DMS153 (cell line): ENCODE data around the gene ADARB1.

Experiments
- DNase-seq: peaks from one replicate; lab custom pipeline; 2025; lab: John Stamatoyannopoulos, UW

ADARB1 gene

DNA sequence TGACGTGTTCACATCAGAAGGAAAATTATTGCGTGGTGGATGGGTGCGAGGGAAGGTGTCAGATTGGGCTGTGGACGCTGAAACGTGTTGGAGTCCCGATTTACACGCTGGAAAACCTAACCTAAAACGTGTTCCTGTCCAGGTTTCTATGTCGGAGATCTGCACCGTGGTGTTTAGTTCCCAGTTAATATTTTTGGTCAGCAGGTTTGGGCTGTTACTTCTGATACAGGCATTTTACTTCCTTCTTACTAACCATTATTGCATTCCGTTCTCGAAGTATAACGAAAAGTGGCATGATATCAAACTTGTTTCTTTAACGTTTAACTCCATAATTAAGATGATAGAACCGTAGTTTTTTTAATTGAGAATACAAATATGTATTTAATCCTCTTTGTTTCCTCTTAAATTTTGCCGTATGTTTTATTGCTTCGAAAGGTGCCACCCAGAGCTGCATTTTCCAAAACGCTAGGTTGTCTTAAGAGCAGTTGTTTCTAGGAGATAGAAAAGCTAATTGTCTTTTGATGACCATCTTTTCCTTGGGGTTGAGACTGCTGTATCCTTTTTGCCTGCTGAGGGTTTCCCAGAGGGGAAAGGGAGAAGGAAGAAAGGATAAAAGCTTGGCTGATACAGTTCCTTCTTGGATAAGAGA is 1.3 kb downstream of the ADARB1 start:
- no peak for DNase-seq

DNA sequence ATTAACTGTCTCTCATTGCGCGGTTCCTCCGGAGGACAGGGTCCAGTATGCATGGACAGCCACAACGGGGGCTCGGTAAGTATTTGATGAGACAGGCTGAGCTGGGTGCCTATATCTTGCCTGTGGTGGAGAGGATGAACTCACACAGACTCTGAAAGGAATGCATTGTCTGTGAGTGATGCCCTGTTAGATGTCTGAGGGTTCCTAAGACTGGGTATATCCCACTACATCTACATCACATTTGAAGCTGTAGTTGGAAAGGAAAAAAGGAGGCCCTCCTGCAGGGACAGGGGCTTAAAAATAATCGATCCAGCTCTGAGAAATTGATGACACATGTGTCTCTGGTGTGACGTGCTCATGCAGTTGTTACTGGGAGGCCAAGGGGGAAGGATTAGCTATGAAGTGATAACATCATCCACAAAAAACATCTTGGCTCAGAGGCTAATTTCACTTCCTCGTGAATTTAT is 1.9 kb downstream of the ADARB1 start:
- DNase-seq = no peak

DNA sequence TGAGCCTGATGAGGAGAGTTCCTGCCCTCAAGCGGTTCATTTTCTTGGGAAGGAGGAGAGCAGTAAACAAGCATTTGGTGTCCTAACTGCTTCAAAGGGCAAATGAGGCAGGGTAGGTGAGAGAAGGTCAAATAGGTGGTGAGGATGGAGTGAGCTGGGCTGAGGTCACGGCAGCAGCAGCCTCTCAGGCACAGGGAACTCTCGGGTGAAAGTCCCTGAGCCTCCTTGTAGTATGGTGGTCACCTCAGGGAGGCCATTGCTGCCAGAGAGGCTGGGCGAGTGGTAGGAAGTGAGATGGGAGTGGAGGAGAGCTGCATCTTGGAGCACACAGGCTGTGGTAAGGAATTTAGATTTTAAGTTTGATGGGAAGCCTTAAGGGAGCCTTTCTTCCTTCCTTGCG is 4.0 kb downstream of the ADARB1 start:
- DNase-seq = no peak

DNA sequence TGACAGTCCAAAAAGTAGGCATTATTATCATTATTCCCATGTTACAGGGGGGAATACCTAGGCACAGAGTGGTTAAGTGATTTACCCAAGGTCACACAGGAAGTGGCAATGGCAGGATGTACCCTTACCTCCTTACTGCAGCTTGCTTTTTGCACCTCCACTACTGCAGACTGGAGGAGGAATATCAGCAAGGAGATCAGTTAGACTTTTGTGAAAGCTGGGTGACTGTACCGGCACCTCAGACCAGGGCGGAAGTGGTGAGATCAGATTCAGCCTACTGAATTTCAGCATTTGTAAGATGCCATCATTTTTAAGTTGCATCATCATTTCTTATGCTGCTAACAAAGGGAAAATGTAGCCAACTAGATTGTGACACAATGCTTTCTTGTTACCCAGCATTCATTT is 4.5 kb downstream of the ADARB1 start:
- no peak for DNase-seq

DNA sequence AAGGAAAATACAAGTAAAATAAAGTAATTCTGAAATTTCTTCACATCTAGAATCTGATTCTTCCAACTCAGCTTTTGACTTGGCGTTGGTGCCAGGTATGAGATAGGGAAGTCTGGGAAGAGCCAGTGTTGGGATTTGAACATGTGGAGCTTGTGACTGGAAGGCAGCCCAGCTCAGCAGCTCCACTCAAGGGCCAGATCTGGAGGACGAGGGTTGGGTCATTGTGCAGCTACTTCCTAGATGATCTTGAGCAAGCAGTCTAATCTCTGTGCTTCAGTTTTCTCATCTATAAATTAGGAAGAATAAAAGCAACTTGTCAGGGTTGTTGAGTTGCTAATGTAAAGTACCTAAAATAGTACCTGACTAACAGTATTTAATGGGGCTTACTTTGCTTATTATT is 5.0 kb downstream of the ADARB1 start:
- DNase-seq = no peak

DNA sequence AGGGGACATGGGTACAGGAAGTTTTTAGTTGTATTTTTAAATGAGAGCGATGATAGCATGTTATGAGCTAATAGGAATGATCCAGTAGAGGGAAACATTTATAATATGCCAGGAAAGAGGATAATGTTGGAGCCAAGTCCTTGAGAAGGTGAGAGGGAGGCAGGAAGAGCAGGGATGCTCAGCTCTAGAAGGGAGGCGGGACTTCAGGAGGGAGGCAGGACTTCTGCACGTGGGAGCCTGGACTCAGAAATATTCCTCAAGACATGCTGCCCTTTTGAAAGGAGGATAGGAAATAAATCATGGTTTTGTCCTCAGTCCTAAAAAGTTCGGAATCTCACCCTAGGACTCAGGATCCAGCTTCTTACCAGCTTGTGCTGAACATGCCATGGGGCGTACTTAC is 5.9 kb downstream of the ADARB1 start:
- no peak for DNase-seq

DNA sequence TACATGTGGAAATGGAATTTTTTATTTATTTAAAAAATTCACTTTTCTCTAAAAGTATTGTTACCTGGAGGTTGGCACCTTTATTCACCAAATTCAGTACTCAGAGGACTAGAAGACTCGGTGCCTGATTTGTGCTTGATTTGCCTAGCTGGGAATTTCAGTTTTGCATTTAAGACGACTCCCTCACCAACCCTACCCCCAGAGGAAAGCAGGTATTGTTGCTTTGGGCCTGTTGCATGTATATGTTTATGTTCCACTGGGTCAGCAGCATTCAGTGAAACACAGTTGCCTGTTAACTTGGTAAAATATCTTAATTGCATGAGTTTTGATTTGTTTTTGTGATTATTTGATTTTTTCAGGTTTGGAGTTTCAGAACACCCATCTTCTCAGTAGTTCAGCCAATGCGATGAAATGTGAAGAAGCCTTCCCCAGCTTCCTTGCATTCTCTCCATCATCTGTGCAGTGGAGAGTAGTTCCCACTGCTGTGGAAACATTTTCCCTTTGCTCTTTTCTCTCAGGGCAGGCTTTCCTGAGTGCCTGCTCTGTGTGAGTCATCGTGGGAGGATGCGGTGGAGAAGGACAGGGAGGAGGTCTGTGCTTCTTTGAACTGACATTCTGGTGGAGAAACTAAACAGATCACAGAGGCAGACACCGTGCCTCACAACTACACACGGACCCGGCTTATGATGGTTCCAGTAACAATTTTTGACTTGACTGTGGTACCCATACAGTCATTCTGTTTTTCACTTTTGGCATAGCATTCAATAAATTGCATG is 6.4 kb downstream of the ADARB1 start:
- DNase-seq = no peak

DNA sequence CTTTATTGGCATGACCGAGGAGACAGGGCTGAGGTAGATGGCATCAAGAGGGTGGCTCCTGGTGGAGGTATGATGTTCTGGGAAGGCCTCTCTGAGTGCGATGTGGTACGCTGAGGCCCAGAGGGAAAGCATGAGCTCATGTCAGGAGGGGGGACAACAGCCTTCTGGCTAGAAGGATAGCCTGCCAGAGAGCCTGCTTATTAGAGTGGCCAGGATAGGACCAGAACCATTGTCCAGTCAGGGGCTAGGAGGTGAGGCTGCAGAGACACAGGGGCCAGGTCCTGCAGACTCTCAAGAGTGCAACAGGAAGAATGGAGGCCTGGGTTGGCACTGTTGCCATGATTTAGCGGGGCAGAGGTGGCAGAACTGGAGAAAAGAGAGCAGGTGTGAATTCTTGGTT is 7.3 kb downstream of the ADARB1 start:
- no peak for DNase-seq

DNA sequence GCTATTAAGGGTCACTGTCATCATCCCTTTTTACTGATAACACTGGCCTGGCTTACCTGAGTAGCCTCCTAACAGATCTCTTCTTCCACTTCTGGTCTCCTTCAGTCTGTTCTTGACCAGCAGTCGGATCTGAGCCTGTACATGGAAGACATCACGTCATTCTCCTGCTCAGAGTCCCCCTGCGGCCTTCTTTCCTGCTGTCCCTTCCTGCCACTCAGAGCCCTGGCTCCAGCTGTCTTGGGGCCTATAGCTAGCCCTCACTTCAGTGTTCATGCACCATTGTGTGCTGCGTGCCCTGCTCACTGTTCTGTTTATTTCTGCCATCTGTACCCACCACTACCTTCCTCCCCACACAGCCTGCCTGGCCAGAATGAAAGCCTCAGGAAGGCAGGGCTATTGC is 8.4 kb downstream of the ADARB1 start:
- no peak for DNase-seq

DNA sequence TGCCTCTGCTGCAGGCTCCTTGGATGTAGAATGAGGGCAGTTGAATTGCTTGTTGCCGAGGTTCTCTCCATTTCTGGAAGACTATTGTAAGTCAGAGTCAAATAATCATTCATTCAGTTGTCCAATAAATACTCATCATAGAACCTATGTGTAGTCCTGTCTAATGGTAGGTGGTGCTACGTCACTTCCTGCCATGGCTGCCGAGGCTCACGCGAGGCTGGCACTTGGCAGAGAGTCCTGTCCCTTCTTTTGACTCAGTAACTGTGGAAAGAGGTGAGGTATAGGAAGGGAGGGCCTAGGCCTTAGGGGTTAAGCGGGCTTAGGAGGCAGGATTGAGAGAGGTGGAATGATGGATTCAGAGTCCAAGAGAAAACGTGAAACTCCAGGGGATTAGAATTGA is 9.7 kb downstream of the ADARB1 start:
- DNase-seq = no peak

DNA sequence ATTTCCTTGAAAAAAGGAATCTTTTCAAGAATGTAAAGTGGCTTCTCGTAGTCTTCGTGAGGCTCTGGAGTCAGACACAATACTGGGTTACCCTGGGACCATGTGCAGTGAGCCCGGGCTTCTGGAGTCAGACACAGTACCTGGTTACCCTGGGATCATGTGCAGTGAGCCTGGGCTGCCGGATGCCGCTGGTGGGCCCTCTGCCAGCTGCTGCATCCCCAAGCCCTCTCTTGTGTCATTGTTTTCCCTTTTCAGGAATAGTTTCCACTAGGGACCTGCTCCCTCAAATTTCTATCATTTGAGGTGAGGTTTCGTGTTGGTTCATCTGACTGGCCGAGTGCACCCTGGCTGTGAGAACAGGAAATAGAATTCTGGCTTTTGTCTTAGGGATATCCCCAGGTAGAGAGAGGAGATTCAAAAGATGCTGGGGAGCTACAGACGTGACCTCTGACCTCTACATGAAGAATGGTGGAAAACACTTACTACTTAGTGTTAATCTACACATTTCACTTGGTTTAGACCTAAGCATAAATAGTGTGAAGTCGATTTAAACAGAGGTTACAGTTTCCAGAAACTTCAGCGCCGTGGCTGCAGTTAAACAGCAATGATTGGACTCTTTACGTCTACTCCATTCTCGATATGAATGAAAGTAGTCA is 10.6 kb downstream of the ADARB1 start:
- DNase-seq = no peak

DNA sequence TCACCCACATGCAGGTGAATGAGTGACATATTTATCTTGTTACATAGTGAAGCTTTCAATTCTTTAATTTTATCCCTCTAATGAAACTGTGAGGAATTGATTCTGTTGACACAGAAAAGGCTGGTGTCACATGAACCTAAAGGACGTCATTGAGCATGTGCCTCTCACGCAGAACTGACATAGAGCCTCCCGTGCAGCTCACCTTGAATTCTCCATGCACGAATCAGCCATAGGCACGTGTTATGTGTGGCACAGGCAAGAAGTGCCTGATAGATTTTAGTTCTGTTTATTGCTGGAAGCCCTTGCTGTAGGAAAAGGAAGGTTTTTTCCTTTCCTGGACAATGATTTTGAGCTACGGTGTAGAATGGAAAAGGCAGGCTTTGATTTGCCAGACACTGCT is 11.3 kb downstream of the ADARB1 start:
- no peak for DNase-seq

DNA sequence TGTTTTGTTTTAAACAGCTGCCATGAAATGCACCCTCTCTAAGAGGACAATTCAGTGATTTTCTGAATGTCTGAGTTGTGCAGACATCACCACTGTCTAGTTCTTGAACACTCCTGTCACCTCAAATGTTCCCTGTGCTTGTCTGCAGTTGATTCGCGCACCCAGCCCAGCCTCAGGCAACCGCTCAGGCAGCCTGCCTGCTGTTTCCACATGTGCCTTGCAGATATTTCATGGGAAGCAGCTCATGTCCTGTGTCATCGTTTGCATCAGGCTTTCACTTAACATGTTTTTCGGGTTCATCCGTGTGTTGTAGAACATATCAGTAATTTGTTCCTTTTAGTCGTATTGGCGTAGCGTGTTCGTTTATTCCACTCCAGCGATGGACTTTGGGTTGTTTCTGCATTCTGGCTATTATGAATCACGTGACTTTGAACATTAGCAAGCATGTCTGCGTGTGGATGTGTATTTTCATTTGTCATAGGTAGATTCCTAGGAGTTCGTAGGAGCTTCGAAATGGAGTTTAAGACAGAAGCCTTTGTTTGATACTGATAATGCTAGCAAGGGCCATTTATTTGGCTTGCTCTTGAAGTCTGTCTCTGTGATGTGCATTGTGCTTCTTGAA is 12.1 kb downstream of the ADARB1 start:
- no peak for DNase-seq

DNA sequence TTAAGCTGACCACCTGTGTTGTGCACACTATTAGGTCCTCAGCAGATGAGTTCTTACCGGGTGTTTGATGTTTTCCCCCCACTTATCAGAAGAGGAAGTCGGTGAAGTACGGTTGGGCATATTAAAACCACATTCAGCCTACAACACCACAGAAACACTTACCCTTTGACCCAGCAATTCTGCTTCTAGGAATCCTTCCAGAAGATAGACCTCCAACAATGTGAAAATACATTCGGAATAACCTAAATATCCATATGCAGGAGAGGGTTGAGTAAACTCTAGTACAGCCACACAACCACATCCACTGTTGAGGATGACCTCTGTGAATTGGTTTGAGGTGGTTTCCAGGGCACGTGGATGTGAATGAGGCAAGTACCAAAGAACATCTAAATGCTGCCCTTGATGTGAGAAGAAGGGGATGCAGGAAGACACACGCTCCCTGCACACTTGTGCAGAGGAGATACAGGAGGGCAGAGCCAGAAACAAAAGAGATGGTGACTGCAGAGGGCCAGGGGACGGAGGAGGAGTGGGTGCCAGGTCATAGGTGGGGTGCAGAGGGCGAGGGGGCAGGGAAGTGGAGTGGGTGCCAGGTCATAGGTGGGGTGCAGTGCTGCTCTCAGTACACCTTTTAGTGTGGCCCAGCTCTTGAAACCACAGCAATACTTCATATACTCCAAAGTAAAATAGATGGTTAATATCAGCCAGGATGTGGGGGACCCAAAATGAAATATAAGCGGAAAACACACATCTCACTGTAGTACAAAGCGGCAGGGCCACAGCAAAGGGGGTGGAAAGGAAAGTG is 12.8 kb downstream of the ADARB1 start:
- DNase-seq = no peak

DNA sequence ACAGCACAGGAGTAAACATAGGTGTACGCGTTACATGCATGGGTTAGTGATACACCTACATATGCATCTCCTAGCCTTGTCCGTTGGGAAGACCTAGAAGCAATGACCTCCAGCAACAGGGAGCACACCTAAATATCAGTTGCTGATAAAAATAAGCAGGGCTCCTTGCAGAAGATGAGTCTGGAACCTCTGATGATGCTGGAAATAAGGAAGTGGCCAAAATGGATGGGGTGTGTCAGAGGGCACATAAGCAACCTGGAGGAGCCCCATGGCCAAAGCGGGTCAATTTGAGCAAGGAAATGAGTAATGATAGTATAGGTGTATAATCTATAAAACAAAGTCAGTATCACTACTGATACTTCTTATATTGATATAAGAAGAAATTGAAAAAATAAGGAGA is 13.7 kb downstream of the ADARB1 start:
- DNase-seq = no peak

DNA sequence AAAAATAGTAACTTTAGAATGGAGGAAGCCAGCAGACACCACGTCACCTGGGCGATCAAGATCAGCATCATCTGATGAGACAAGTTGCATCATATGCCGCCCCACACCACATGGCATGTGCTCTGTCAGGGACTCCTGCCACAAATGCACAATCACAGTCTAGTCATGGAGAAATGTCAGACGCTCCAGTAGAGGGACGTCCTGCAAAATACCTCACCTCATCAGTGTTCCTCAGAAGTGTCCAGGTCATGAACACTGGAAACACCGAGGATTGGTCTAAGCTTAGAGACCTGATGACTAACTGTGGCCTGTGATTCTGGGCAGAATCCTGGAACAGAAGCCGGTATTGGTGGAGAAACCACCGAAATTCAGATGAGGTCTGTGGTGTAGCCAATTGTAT is 14.3 kb downstream of the ADARB1 start:
- DNase-seq = no peak

DNA sequence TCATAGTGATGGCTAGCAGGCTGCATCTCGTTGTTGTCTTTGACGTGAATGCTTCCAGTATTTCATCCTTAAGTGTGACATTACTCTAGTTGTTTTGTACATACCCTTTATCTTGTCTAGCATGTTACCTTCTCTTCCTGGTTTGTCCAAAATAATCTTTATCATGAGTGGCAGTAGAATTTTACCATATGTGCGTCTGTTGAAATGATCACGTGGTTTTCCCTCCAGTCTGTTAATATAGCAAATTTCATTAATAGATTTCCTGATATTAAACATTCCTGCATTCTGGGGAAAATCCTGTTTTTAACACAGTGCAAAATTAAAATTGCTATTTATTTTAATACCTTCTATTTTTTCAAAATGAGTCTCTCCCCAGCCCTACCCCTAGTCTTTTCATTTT is 15.6 kb downstream of the ADARB1 start:
- no peak for DNase-seq

DNA sequence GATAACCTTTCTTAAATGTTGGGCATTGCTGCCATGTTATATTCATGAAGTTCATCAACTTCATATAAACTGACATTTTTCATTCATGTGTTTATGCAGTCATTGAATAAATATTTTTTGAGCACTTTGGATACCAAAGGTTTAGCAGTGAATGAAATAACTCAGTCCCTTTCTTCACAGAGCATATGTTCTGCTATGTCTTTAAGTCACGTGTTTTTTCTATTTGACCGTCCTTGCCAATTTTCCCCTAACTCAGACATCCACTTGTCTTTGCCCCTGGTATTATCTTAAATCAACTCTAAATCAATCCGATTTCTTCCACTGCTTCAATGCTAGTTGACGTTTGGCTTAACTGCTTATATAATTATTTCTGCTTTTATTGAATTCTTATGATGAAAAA is 16.6 kb downstream of the ADARB1 start:
- no peak for DNase-seq

DNA sequence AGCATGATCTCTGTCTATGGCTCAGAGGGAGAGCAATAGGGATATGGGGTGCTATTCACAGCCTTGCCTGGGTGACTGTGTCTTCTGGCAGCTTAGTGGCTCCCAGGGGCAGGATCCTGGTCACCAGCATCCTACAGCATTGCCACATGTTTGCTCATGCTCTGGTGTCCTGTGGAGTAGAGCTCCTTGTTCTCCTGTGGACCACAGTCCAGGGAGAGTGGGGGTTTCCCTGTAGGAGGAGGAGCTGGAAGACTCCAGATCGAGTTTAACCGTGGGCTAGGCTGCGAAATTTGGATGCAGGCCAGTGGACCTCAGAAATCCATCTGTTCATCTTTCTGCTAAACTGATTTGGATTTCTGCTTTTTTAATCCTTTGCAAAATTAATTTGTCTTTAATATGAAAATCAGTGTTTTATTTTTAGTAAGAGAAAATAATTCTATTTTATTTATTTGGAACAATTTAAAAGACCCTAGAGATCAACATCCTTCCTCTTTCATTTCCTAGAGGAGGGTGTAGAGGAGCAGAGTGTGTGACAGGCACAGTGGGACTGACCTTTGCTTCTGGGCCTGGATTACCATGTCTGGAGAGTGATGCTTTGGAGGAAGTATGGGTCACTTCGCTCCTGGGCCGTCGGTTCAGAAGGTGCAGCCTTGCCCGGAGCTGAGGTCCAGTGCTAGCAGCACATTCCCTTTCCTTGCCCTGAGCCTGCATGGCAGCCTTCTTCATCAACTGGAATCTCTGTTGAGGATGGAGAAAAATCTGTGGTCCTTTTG is 17.4 kb downstream of the ADARB1 start:
- no peak for DNase-seq

DNA sequence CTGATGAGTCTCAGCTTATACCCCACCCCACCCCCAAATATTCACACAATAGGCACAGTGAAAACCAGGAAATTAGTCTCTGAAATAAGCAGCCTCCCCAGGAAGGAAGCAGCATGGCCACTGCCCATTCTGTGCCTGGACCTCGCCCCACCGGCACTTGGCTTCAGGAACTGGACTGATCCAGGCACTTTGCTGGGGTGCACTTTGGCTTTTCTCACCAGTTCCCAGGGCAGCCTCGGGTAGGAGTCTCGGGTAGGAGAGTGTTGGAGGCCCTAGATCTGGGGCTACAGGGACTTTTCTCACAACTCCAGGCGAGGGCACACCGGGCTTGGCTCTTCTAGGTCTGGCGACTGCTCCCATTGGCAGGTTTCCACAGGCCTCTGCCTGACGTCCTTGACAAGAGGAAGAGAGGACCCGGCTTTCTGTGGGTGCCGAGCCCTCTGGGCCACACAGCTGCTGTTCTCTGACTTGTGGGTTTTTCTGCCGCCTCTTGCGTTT is 18.7 kb downstream of the ADARB1 start:
- no peak for DNase-seq

DNA sequence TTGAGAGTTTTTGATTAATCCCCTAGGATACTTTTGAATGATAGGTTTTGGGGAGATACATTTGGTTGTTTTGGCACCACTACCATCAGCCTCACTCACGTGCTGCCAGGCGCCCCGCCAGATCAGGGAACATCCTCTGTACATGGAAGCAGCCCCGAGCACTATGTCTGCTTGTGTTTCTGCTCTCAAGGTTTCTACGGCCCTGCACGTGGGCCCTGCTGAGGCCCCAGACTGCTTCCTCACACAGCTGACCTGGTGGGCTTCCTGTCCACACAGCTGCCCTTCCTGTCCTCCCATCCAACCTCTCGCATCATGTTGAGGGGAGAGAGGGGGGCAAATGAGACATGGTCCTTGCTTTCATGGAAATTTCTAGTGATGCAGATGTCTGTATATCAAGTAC is 20.0 kb downstream of the ADARB1 start:
- no peak for DNase-seq
